DMS79 treated with DMSO at 0.1 percent for 48 hours (cell line): ENCODE measurements around the gene LRRC4C.
"Not testable (repeated sequence)": the region's sequence is repeated elsewhere in the genome, so short reads cannot be mapped to it uniquely, and the experiment has no call there.

ENCODE experiments used
- DNase-seq: peaks from one replicate; lab custom pipeline; 2025; lab: John Stamatoyannopoulos, UW

Gene LRRC4C

DNA sequence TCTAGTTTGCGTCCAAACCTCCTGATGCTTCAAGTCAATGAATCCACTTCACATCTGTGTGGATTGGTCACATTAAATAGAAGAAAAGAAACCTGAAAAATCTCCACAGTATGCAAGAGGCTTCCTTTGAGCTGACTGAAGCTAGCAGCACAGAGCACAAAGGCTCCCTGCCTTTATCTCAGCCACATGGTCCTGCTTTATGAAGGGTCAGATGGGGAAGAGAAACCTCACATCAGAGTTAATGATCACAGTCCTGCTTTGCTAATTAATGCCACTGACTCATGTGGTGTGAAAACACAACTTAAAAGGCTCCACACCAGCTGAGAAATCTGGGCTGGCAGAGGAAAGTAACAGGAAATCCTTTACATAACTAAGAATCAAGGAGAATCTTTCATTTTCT is 1291.0 kb downstream of the LRRC4C start:
- no peak for DNase-seq

DNA sequence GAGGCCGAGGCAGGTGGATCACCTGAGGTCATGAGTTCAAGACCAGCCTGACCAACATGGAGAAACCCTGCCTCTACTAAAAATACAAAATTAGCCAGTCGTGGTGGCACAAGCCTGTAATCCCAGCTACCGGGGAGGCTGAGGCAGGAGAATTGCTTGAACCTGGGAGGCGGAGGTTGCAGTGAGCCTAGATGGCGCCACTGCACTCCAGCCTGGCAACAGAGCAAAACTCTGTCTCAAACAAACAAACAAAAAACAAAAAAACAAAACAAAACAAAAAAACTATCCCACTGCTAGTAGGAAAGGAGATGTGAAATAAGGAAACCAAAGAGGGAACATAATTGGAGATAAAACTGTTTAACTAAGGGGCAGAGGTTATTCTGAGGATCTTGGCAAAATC is 1291.6 kb downstream of the LRRC4C start:
- DNase-seq: not testable (repeated sequence)

DNA sequence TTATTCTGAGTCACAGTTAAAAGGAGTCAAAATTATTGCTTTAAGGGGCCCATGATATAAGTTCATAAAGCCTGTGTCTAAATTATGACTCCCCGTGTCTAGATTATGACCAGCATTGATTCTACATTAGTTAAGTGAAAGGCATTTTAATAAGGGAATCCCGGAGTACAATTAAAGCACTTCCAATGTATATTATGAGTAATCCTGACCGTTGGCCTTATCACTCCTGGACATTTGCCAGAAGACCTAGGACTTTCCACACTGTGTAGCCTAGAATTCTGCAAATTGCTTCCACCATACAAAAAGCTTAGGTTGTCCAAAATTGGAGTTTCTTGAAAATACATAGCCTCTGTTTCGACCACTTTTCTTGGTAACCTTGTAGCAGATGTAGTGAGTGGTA is 1292.6 kb downstream of the LRRC4C start:
- DNase-seq: no peak

DNA sequence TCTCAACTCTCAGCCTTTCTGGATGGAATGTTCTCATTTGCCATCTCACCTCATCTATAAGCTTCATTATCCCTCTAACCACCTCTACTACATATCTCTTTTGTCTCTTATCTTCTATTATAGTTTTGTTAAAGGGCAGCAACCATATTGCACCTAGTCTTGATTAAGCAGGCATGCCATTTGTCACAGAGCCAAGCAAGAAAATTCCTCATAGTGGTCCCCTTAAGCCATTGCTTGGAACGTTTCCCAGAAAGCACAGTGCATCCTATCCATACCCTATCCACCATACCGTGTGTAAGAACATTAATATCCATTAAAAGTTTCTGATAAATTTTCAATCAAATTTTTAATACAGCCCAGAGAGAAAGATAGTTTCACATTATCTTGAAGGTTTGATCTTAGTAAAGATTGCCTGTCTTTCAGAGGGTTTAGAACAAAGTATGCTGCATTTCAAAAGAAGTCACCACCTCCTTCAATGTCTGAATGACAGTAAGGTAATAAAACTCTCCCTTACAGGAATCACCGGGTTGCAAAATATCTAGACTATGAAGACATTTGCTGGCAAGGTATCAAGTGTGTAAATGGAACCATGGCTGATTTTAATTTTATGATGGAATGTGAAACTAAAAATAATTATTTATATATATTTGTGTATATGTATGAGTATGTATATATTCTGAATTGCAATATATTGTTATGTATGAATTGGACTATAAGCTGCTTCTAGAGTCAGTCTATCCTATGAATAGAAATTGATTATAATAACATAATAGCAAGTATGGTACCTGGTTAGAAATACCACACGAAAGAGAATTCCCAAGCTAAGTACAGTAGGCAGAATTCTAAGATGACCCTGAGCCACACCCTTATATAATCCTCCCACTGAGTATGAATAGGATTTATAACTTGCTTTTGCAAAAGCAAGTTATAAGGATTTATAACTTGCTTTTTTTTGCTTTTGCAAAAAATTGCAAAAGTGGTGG is 1296.3 kb downstream of the LRRC4C start:
- DNase-seq: peak; percentile 21

DNA sequence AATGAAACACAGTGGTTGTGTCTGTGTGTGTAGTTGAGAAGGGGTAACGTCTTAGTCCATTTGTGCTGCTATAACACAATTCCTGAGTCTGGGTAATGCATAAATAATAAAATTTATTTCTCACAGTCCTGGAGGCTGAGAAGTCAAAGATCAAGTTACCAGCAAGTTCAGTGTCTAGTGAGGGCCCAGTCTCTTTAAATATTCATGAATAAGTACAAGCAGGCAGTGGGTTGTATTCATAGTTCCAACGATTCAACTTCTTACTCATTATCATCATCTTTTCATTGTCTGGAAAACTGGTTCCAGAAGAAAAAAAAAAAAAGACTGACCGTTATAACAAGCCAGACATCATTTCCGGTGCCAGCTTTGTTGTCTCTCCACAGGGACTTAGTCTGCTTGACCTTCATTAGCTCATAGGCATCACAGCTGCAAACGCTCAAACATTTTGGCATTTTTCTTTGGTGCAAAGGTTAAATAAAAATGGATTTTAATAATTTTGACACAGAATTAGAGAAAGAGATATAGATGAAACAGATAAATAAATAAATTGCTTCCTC is 1297.5 kb downstream of the LRRC4C start:
- DNase-seq: peak; percentile 4

DNA sequence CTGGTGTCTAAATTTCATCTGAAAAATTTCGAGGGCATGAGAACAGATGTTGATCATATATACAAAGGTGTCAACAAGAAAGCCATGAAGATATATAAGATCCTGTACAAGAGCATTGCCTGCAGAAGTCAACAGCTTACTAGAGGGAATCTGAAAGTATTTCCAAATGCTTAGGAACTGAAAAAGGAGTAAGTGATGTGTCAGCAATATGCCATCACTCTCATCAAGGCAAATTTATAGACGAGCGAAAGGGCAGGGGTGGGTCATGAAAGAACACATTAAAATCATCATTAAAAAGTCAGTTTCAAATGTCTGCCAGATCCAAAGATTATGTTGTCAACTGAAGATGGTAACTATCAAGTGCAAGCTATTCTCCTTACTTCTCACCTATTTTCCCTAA is 1299.0 kb downstream of the LRRC4C start:
- no peak for DNase-seq

DNA sequence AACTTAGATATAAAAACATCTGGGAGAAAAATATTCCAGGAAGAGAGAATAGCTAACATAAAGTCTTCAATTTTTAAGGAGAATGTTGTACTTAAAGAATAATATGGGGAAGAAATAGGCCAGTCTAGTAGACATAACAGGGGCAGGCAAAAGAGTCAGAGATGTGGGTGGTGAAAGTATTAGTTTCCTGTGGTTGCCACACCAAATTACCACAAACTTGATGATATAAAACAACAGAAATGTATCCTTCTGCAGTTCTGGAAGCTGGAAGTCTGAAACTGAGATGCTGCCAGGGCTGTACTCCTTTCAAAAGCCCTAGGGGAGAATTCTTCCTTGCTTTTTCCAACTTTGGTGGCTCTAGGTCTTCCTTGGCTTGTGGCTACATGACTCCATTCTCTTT is 1309.7 kb downstream of the LRRC4C start:
- no peak for DNase-seq

DNA sequence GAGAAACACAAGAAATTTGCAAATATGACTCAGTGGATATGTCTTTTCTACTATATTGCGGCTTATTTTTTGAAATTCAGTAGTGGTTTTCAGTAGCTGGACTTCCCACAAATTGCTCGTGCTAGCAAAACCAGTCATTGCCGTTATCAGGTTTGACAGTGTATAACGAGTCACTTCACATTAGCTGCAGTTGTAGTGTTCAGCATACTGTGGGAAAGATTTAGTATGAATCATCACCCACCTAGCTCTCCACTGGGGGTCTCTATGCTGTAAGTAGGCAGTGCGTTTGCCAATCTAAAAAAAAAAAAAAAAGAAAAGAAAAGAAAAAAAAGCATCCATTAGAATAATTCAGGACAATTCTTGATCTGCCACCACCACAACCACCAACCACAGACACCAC is 1318.9 kb downstream of the LRRC4C start:
- no peak for DNase-seq

DNA sequence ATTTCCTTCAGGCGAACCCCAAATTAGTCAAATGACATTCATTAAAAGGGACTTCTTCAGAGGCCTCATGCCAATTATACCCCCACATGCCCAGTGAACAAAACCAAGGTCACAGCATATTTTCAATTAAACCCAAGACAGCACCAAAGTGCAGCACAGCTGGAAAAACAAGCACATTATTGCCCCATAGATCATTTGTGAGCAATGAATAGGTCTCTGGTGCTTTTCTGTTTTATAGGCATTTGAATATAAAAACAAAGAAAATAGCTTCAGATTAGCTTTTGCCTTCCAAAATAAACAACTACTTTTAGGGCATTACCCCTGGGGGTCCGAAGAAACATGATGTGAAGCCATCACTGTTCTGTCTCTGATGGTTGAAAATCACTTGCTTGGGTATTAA is 1319.9 kb downstream of the LRRC4C start:
- no peak for DNase-seq

DNA sequence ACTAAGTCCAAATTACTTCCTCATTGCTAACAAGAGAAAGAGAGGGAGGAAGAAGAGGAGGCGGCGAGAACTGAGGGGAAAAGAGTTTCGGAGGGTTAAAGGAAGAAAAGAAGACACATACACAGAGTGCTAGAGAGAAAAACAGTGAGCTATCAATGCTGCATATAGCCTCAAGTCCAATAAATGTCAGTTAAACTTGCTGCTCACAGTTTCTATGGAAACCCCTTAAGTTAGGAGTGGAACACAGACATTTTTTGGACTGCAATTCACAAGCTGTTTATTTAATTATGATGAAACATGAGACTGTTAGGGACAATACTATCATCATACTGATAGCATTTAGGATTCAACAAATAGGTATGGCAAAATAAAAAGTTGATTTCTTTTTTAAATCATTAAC is 1320.4 kb downstream of the LRRC4C start:
- no peak for DNase-seq

DNA sequence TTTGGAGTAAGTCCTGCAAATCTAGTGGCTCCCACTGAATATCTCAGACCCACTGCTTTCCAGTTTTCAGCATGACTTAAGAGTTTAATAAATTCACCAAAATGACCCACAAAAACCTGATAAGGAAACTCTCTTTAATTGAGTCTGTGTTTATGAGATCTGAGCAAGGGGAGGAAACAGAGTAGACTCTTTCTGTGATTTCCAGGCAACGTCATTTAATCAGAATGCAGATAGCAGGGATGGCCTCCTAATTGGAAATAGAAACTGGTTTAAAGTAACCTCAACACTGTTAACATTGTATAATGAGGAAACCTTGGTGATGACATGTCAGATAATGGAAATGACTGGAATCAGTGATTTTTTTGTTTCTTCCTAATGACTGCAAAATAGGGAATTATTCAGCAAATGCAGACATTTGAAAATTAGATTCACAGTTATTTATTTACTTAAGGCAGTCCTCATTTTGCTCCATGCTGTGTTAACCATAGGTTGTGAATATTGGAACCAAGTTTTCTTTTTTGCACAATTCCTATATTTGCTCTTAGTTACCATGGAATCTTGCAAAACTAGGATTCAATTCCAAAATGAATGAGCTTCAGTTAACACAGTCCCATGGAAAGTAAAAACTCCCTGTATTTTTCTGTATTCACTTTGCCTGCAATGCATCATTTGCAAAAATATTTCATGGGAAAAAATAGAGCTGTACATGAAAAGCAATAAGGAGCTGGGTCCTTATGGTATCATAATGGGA is 1324.5 kb downstream of the LRRC4C start:
- DNase-seq: no peak

DNA sequence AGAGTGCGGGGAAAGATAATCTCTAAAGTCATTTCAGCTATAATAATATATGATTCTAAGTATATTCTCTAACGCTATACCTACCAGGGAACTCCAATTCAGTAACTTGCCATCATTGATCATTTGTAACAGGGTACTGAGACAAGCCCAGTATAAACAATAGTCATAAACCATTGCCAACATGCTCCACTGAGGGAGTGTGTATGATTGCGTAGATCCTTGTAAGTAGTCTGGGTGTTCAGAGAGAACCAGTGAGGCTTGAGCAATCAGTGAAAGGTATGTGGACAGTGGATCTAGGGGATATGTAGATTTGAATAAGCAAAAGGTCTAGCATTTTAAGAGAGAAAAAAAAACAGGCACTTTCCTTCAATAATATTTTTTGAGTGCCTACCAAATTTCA is 1326.0 kb downstream of the LRRC4C start:
- DNase-seq: no peak

DNA sequence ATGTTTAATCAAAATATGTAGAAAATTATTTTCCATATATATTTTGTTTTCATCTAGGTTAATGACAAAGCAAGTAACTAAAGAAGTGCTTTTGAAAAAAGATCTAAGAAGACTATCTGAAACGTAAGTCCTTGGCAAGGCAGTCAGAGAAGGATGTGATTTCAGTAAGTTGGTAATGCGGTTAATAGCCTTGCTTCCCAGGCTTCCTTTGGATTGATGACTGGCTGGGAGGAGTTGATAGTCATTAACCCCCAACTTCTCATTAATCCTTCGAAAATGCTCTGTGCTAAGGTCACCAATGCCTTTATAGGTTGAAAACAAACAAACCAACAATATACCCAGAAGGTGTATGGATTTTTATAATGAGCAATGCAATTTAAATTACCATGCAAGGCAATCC is 1326.5 kb downstream of the LRRC4C start:
- DNase-seq: no peak

DNA sequence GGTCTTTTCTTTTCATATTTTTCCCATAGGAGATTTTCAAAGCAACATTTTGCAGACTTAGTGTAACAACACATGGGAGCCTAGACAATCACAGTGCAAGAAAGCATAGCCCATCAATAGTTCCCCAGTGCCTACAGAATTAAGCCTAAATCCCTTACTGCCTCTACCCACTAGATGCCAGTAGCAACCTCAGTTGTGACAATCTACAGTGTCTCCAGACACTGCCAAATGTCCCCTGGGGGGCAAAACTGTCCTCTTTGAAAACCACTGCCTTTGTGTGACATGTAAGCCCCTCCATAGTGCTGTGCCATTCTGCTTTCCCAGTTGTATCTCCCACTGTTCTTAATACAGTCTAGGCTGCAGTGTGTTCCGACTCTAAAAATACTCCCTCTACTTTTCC is 1329.0 kb downstream of the LRRC4C start:
- DNase-seq: no peak

DNA sequence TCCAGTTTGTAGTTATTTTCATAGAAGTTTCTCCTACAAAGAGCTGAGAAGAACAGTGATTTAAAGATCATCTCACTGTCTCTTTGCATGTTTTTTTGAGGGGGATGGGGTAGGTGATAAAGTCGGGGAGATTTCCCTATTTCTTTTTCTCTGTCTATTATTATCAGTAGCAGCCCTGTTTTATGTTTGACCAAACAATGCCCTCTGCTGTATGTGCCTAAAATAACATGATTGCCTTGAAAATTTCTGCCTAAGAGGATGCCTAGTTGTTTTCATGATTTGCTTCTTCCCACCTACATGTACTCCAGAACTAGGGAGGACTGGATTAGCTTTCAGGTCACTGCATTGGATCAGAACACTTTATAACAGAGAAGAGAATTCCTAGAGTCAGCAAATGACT is 1330.2 kb downstream of the LRRC4C start:
- DNase-seq: no peak

DNA sequence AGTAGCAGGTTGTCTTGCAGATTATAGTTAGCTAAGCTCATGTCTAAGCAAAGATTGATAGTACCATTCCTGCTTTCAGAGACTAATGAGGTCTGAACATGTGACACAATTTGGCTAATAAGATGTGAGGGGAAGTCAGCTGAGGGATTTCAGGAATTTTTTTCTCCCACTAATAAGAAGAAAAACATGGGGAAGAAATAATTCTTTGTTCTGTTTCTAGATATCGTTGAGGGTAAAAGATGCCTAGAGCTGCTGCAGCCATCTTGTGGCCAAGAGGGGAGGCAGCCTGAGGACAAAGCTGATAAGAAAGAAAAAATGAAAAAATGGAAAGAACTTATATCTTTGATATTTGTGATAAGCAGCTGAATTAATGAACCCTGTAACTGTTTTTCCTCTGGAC is 1334.4 kb downstream of the LRRC4C start:
- no peak for DNase-seq

DNA sequence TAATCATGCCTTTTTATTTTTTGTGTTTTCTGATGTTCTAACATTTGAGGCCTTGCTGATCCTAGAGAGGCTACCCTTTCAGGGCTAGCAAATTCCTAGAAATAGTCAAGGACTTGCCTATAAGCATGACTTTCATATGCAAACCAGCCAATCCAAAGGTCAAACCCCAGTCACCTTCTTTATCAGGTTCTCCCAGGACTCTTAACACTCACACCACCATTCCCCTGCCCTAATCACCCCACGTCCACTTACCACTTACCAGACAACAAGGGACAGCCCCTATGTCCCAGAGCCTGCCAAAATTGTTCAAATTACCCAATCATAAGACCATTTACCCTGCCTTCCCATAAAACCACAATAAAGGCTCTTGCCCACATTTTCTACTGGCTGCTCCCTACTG is 1339.8 kb downstream of the LRRC4C start:
- DNase-seq: no peak

DNA sequence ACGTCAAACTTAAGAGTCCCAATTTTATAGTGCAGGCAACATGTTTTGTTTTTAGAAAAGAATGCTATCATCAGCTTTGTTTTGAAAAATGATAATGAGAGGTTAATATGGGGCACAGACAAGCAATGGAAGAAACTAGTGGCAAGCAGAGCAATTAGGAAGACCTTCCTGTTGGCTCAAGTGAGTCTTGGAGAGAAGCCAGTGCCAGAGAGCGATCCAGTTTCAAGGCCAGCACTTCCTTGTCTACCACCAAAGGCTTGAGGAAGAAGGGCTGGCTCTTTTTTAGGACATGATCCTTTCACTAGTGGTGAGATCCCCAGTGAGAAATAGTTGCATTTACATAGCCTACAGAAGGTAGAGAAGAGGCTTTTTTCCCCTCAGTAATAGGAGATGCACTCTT is 1340.7 kb downstream of the LRRC4C start:
- DNase-seq: peak; percentile 44

DNA sequence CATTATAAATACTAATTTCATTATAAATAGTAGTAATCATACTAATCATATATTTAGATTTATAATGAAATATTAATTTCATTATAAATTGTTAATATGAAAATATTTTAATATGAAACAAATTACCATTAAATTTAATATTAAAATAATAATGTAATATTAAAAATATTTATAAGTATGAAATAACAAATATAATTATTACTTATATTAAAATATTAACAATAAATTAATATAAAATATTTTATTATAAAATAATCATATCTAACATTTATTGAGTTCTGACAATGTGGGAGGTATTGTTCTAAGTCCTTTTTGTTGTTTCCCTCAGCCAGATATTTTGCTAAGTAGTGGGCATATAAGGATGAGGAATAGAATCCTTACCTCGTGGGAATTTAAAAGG is 1341.4 kb downstream of the LRRC4C start:
- DNase-seq: no peak

DNA sequence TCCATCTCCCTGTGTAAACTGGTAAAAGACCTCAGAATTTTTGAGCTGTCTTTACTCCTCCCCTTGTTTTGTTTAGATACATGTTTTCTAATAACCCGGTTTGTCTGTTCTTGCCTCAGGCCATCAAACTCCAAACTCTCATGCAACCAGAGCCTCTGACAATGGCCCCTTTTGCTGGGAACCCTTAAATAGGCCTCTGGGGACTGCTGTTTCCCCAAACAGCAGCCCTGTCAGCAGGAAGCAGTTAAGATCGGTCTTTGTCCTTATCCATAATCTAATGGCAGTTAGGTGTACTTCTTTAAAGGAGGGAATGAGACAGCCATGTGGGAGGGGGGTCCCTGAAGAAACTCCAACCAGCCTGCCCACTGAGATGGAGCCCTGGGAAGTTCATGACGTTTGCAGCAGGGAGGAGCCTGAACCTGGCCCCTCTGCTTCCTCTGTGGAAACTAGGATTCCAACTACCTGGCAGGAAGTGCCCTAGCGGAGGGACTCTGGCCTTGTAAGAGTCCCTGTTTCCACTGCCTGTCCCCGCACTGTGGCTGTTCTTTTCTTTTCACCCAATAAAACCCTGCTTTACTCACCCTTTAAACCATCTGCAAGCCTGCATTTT is 1354.4 kb downstream of the LRRC4C start:
- DNase-seq: no peak

DNA sequence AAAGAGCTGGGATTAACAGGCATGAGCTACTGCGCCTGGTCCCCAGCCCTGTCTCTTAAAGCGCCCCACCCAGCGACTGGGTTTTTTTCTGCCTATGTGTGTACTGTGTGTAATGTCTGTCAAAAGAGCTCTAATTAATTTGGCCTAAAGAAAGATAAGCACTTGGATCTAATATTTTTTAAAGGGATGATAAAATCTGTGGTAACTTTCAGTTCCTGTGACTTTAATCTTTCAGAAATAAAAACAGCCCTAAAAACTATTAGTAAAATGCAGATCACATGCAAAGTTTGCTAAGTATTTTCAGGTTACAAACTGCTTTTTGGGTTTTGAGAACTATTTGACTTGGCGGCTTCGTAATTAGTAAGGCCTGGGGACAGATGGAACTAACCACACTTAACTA is 1358.7 kb downstream of the LRRC4C start:
- no peak for DNase-seq

DNA sequence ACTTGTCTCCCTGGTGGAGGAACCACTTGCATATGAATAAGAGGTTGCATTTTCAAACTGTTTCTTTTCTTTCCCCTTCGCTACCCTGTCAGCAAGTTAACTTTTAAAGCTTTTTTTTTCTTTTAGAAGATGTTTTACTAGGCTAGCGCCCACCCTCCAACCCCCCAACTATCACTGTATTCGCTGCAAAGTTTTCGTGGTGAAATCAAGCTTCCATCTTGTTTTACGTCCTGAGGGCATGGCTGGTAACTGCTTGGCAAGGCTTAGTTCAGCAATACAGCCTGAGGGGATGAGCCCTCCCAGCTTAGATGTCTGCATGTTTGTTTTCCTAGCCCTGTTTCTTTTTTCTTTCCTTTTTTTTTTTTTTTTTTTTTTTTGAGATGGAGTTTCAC is 1359.3 kb downstream of the LRRC4C start:
- no peak for DNase-seq
